Activated CD8-positive, alpha-beta memory T cell treated with anti-CD3 and anti-CD28 coated beads, Interleukin-2, amount 50 U/mL, for 24 hours (primary cell): ENCODE measurements around the gene SSTR3.
"Not testable (repeated sequence)": the region's sequence is repeated elsewhere in the genome, so short reads cannot be mapped to it uniquely, and the experiment has no call there.

Experiments
- DNase-seq: peaks from one replicate; pipeline ENCODE4 v3.0.0-alpha.2; 2020; ENCODE audit errors: extremely low read depth

SSTR3 gene

GRCh38 chr22:37181681-37182080, 30.6 kb downstream of the SSTR3 start:
- no peak for DNase-seq

GRCh38 chr22:37180531-37181231, 31.6 kb downstream of the SSTR3 start:
- DNase-seq: no peak

GRCh38 chr22:37179622-37180420, 32.5 kb downstream of the SSTR3 start:
- DNase-seq: no peak

- DNase-seq: no peak
Measured at GRCh38 chr22:37179126-37179470, 33.2 kb downstream of the SSTR3 start.

GRCh38 chr22:37178350-37179125, 33.7 kb downstream of the SSTR3 start:
- no peak for DNase-seq

- no peak for DNase-seq
Measured at GRCh38 chr22:37177755-37178154, 34.5 kb downstream of the SSTR3 start.

GRCh38 chr22:37177221-37177620, 35.1 kb downstream of the SSTR3 start:
- DNase-seq: no peak

- DNase-seq: no peak
Measured at GRCh38 chr22:37176464-37177061, 35.7 kb downstream of the SSTR3 start.

- no peak for DNase-seq
Measured at GRCh38 chr22:37175414-37176281, 36.6 kb downstream of the SSTR3 start.

GRCh38 chr22:37174964-37175363, 37.3 kb downstream of the SSTR3 start:
- no peak for DNase-seq

- no peak for DNase-seq
Measured at GRCh38 chr22:37173709-37174108, 38.6 kb downstream of the SSTR3 start.

GRCh38 chr22:37172266-37173245, 39.7 kb downstream of the SSTR3 start:
- DNase-seq: no peak

GRCh38 chr22:37171662-37172061, 40.6 kb downstream of the SSTR3 start:
- no peak for DNase-seq

- not testable (repeated sequence) for DNase-seq
Measured at GRCh38 chr22:37170689-37171405, 41.4 kb downstream of the SSTR3 start.

GRCh38 chr22:37169947-37170688, 42.2 kb downstream of the SSTR3 start:
- no peak for DNase-seq

- no peak for DNase-seq
Measured at GRCh38 chr22:37169406-37169805, 42.9 kb downstream of the SSTR3 start.

- no peak for DNase-seq
Measured at GRCh38 chr22:37167981-37168647, 44.2 kb downstream of the SSTR3 start.
